Uterus (tissue), 2 donors: ENCODE measurements around the gene TYRP1.

ENCODE experiments used
- CTCF ChIP-seq, 4 experiments: fragments of 200-600 bp in 2 of 4; fragments of 450-650 bp in 2 of 4; sonication (generic) in 2 of 4; IDR thresholded peaks; one replicate each; pipeline ENCODE4 v1.5.1; 2016 to 2019; ENCODE audit warnings: antibody characterized with exemption in 4 of 4, mild to moderate bottlenecking in 2 of 4, moderate library complexity in 1 of 4
- POLR2A ChIP-seq, 2 donors: fragments of 450-650 bp; IDR thresholded peaks; one replicate each; pipeline ENCODE4 v1.6.1; 2016; ENCODE audit warnings: antibody characterized with exemption in 2 of 2, mild to moderate bottlenecking in 1 of 2, moderate library complexity in 1 of 2

- TF ChIP-seq CTCF (IDR thresholded peaks at IDR 0.05) (no peak), POLR2A (IDR thresholded peaks at IDR 0.05) (no peak)
Observed at GRCh38 chr9:12680757-12681156, 12.4 kb upstream of the TYRP1 start.
